H1 (cell line): ENCODE data around the gene WDR27. TPM values are rescaled to one million over a fixed set of nuclear protein-coding genes. Genes with fewer than 3 reads are reported as not detected.

Experiments used
- SRF ChIP-seq: IDR thresholded peaks from 2 replicates; pipeline ENCODE4 v1.6.1; 2011; ENCODE audit warnings: mild to moderate bottlenecking, low read depth, low read length, moderate library complexity
- polyA plus RNA-seq, 7 experiments: library from polyadenylated mRNA; depleted of rRNA in 3 of 7; stranded (reverse) in 5 of 7; unstranded in 2 of 7; fragments of >200 nt in 5 of 7; fragments of 200-250 nt in 2 of 7; gene quantifications; 1 replicate in 5 of 7; 2 replicates in 1 of 7; 4 replicates in 1 of 7; pipeline versions ENCODE4 v1.2.1 to v1.2.3, GENCODE V29; 2011 to 2013; ENCODE audit warnings: missing spikeins in 2 of 7, mixed read lengths in 2 of 7
- total RNA-seq: library from RNA; stranded (reverse); fragmentation: NEBNext Ultra II Directional; extraction: Animal tissue kit (Norgen Biotek cat#: 25700); gene quantifications from 2 replicates; pipeline ENCODE4 v1.2.1, GENCODE V29; 2021
- TF ChIP-seq, protein P1 (sequence below): IDR thresholded peaks from 2 replicates; pipeline ENCODE4 v1.6.1; 2012; ENCODE audit warnings: low read length, inconsistent platforms
- TF ChIP-seq, protein P2 (sequence below): IDR thresholded peaks from 2 replicates; pipeline ENCODE4 v1.6.1; 2012; ENCODE audit warnings: inconsistent platforms

Gene WDR27
- total and polyA plus RNA-seq, 2 of the 8 experiments (the other 6 are each of a cell fraction or from before 2014, with no cell fraction given): 53.6 to 68.6 TPM

DNA sequence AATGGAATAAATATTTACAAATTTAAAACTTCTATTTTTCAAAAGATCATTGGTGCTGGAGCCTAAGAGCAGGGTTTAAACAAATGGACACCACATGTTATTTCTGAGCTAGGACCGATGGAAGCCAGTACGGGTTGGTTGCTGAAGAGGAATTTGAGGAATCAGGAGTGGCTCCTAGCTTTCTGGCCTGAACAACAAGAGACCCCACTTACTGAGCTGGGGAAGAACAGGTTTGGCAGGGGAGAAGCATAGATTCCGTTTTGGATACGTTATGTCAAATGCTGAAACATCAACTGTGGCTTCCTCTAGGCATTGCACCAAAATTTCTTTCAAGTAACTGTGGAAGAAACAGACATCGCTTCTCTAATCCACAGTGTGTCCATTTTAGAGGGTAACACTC lies 6.7 kb downstream of the WDR27 start (continued):
- no peak for TF ChIP-seq SRF
- TF ChIP-seq, protein P1, sequence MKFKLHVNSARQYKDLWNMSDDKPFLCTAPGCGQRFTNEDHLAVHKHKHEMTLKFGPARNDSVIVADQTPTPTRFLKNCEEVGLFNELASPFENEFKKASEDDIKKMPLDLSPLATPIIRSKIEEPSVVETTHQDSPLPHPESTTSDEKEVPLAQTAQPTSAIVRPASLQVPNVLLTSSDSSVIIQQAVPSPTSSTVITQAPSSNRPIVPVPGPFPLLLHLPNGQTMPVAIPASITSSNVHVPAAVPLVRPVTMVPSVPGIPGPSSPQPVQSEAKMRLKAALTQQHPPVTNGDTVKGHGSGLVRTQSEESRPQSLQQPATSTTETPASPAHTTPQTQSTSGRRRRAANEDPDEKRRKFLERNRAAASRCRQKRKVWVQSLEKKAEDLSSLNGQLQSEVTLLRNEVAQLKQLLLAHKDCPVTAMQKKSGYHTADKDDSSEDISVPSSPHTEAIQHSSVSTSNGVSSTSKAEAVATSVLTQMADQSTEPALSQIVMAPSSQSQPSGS: no peak
- TF ChIP-seq, protein P2, sequence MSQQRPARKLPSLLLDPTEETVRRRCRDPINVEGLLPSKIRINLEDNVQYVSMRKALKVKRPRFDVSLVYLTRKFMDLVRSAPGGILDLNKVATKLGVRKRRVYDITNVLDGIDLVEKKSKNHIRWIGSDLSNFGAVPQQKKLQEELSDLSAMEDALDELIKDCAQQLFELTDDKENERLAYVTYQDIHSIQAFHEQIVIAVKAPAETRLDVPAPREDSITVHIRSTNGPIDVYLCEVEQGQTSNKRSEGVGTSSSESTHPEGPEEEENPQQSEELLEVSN: no peak
